Measurements from ENCODE around the gene CDH8. TPM values are rescaled to one million over a fixed set of nuclear protein-coding genes. Genes with fewer than 3 reads are reported as not detected.

Gene CDH8
- total and polyA plus RNA-seq, 2 of the 4 experiments (the other 2 are of a cell fraction): not detected

DNA sequence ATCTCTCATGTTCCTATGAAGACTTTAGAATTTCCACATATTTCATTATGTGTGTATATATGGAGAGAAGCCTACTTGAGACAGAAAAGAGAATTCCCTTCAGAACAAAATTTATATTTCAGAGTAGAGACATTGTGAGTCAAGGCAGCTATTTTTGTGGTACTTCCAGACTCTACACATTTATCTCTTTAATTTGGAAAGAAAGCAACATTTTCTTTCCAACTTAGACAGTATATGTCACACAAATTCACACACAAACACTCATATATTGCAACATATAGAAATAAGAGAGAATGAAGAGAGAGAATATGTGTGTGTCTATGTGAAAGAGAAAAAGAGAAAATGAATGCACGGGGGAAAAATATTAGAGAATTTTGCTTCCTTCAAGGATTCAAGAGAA lies 158.8 kb downstream of the CDH8 start:
- intact Hi-C loops (cut with micrococcal nuclease): no loop called here
- in situ Hi-C loops (cut with MboI; ENCODE audit: low sequenced_read_pairs): no loop called here
- no peak overlapping the region for H2BK120ac ChIP-seq (ENCODE audit: low read depth, low read length)

More for the DNA sequence above, 158.8 kb downstream of the CDH8 start:
- Histone ChIP-seq H3K18ac (ENCODE audit: low read depth, low read length) (no peak overlapping the region), H3K4me2 (ENCODE audit: low read depth, low read length) (no peak overlapping the region), H2AK9ac (replicated peaks; ENCODE audit: low read depth, low read length, poor library complexity) (no peak overlapping the region), H3K27me3 (ENCODE audit: control insufficient read depth, insufficient read depth, low read length) (no peaks in the 10 kb centered on the region), H4K20me1 (ENCODE audit: insufficient read depth, low read length) (no peaks in the 10 kb centered on the region), H3K27ac (ENCODE audit: insufficient read depth, low read length) (no peak overlapping the region), H4K91ac (ENCODE audit: insufficient read depth, low read depth, low read length) (no peak overlapping the region), H3K14ac (replicated peaks; ENCODE audit: low read depth, low read length) (no peak overlapping the region), H2BK5ac (ENCODE audit: low read depth, low read length, poor library complexity, severe bottlenecking) (no peak overlapping the region), H3K36me3 (ENCODE audit: control insufficient read depth, insufficient read depth, low read length) (no peaks in the 10 kb centered on the region), H3K4me1 (ENCODE audit: control insufficient read depth, insufficient read depth, low read length) (no peaks in the 10 kb centered on the region), H3K9me3 (ENCODE audit: control insufficient read depth, insufficient read depth, low read length) (peaks cover 3% of the 10 kb centered on the region), H3K4ac (ENCODE audit: low read depth, low read length) (no peak overlapping the region), H2BK15ac (ENCODE audit: low read depth, low read length) (no peak overlapping the region), H4K8ac (ENCODE audit: low read depth in 2 of 2, low read length in 2 of 2) (no peak overlapping the region), H2BK20ac (ENCODE audit: low read depth, low read length) (no peak overlapping the region), H2AK5ac (ENCODE audit: low read depth, low read length) (no peak overlapping the region), H3K79me1 (ENCODE audit: low read depth in 1 of 2, low read length in 2 of 2) (no peaks in the 10 kb centered on the region), H3K23ac (ENCODE audit: low read depth, low read length) (no peak overlapping the region), H4K5ac (ENCODE audit: low read depth, low read length) (no peak overlapping the region), H3K9ac (ENCODE audit: low read depth, low read length) (no peak overlapping the region), H3K9me1 (ENCODE audit: insufficient read depth, low read length) (no peaks in the 10 kb centered on the region), H3K56ac (ENCODE audit: extremely low read depth, insufficient read depth, low read length) (no peak overlapping the region), H2AFZ (replicated peaks; ENCODE audit: low read length, poor library complexity) (no peak overlapping the region), H3K4me3 (ENCODE audit: insufficient read depth, low read depth, low read length) (no peak overlapping the region)
- BruUV-seq (replicated peaks): no TSS peak
- ChIA-PET CTCF (interaction anchor here (0.8 kb wide), 1 partner anchor 17 kb away, joined by 8 read pairs; no protein-coding TSS in a partner anchor), POLR2A (ENCODE audit: unreplicated experiment) (no interaction called here)
- TF ChIP-seq, protein P1, sequence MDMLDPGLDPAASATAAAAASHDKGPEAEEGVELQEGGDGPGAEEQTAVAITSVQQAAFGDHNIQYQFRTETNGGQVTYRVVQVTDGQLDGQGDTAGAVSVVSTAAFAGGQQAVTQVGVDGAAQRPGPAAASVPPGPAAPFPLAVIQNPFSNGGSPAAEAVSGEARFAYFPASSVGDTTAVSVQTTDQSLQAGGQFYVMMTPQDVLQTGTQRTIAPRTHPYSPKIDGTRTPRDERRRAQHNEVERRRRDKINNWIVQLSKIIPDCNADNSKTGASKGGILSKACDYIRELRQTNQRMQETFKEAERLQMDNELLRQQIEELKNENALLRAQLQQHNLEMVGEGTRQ (IDR thresholded peaks at IDR 0.05; ENCODE audit: low read depth, low read length): no peak
- no peak for TF ChIP-seq CHD1 (IDR thresholded peaks at IDR 0.05; ENCODE audit: low read depth, low read length)
- no peak for TF ChIP-seq MAFK (IDR thresholded peaks at IDR 0.05; ENCODE audit: low read depth, low read length)
- TF ChIP-seq RFX5 (IDR thresholded peaks at IDR 0.05; ENCODE audit: low read depth, low read length): no peak
- no peak for TF ChIP-seq SMC3 (IDR thresholded peaks at IDR 0.05; ENCODE audit: low read depth, low read length)
- TF ChIP-seq, protein P2, sequence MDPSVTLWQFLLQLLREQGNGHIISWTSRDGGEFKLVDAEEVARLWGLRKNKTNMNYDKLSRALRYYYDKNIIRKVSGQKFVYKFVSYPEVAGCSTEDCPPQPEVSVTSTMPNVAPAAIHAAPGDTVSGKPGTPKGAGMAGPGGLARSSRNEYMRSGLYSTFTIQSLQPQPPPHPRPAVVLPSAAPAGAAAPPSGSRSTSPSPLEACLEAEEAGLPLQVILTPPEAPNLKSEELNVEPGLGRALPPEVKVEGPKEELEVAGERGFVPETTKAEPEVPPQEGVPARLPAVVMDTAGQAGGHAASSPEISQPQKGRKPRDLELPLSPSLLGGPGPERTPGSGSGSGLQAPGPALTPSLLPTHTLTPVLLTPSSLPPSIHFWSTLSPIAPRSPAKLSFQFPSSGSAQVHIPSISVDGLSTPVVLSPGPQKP (IDR thresholded peaks at IDR 0.05; ENCODE audit: borderline replicate concordance, low read depth, low read length): no peak
- no peak for TF ChIP-seq CEBPB (IDR thresholded peaks at IDR 0.05; ENCODE audit: low read depth, low read length)
- TF ChIP-seq MXI1 (IDR thresholded peaks at IDR 0.05; ENCODE audit: borderline replicate concordance, low read depth, low read length): no peak
- no peak for TF ChIP-seq POLR2A (IDR thresholded peaks at IDR 0.05; ENCODE audit: low read depth, low read length)
- no peak for TF ChIP-seq RCOR1 (IDR thresholded peaks at IDR 0.05; ENCODE audit: insufficient replicate concordance, low read length)
- no peak for TF ChIP-seq RAD21 (IDR thresholded peaks at IDR 0.05; ENCODE audit: low read length)
- TF ChIP-seq NFE2L2 (IDR thresholded peaks at IDR 0.05; ENCODE audit: low read depth, low read length): no peak
- TF ChIP-seq FOS (IDR thresholded peaks at IDR 0.05; ENCODE audit: low read depth, low read length): no peak
- no CpG with 5 or more reads among the region's 1 CpG for WGBS, 2 experiments (ENCODE audit: extremely low coverage in 2 of 2, insufficient read length in 1 of 2)
- ATAC-seq (ENCODE audit: low read depth) (no peak), DNase-seq (no peak)
- dilution Hi-C loops (cut with HindIII; ENCODE audit: low sequenced_read_pairs, unreplicated experiment): no loop called here
